MM.1S (cell line): ENCODE results near the gene TPK1.

Source experiments
- DNase-seq: peaks from one replicate; pipeline ENCODE4 v3.0.0-alpha.2; 2015
- H2AFZ ChIP-seq: fragments of 300-600 bp; sonication (generic); 2 replicates; pipeline ENCODE4 v1.6.0; 2016; ENCODE audit warnings: antibody characterized with exemption, low read length
- H3F3A ChIP-seq: fragments of 300-600 bp; sonication (generic); 2 replicates; pipeline ENCODE4 v1.6.1; 2016; ENCODE audit warnings: mild to moderate bottlenecking, antibody characterized with exemption, low read length, moderate library complexity, mixed read lengths; ENCODE audit not compliant: insufficient read depth
- H3K27ac ChIP-seq: fragments of 300-600 bp; sonication (generic); 2 replicates; pipeline ENCODE4 v1.5.1; 2016; ENCODE audit warnings: mild to moderate bottlenecking, low read length
- H3K27me3 ChIP-seq: fragments of 300-600 bp; sonication (generic); replicated peaks from 2 replicates; pipeline ENCODE4 v1.6.0; 2016; ENCODE audit warnings: low read length; ENCODE audit not compliant: insufficient read depth
- H3K36me3 ChIP-seq: fragments of 300-600 bp; sonication (generic); replicated peaks from 2 replicates; pipeline ENCODE4 v1.6.1; 2016; ENCODE audit warnings: mild to moderate bottlenecking, low read length, mixed read lengths; ENCODE audit not compliant: insufficient read depth
- H3K4me1 ChIP-seq: fragments of 300-600 bp; sonication (generic); 2 replicates; pipeline ENCODE4 v1.6.1; 2016; ENCODE audit warnings: low read length, mixed read lengths
- H3K4me2 ChIP-seq: fragments of 300-600 bp; sonication (generic); 2 replicates; pipeline ENCODE4 v1.6.0; 2016; ENCODE audit warnings: low read depth, low read length
- H3K4me3 ChIP-seq: fragments of 300-600 bp; sonication (generic); 2 replicates; pipeline ENCODE4 v1.5.1; 2016; ENCODE audit warnings: low read length, mixed read lengths
- H3K79me2 ChIP-seq: fragments of 300-600 bp; sonication (generic); 2 replicates; pipeline ENCODE4 v1.6.1; 2016; ENCODE audit warnings: mixed run types, low read length, mixed read lengths
- H3K9ac ChIP-seq: fragments of 300-600 bp; sonication (generic); 2 replicates; pipeline ENCODE4 v1.6.1; 2016; ENCODE audit warnings: low read length, mixed read lengths
- H3K9me2 ChIP-seq: fragments of 300-600 bp; sonication (generic); replicated peaks from 2 replicates; pipeline ENCODE4 v1.6.1; 2016; ENCODE audit warnings: mild to moderate bottlenecking, low read length, mixed read lengths; ENCODE audit not compliant: insufficient read depth
- H3K9me3 ChIP-seq: fragments of 300-600 bp; sonication (generic); replicated peaks from 2 replicates; pipeline ENCODE4 v1.6.1; 2016; ENCODE audit warnings: mild to moderate bottlenecking, low read length, mixed read lengths; ENCODE audit not compliant: insufficient read depth
- H4K20me1 ChIP-seq: fragments of 300-600 bp; sonication (generic); 2 replicates; pipeline ENCODE4 v1.6.1; 2016; ENCODE audit warnings: mild to moderate bottlenecking, low read length, moderate library complexity, mixed read lengths; ENCODE audit not compliant: insufficient read depth
- EZH2 ChIP-seq: fragments of 300-600 bp; sonication (generic); optimal IDR thresholded peaks from 2 replicates; pipeline ENCODE3; 2017; ENCODE audit warnings: low read depth, mild to moderate bottlenecking, antibody characterized with exemption, low read length, mixed read lengths
- EZH2phosphoT487 ChIP-seq: fragments of 300-600 bp; sonication (generic); IDR thresholded peaks from 2 replicates; pipeline ENCODE4 v1.6.1; 2018; ENCODE audit warnings: antibody characterized with exemption, low read length
- TF ChIP-seq, protein P1 (sequence below): fragments of 300-600 bp; sonication (generic); IDR thresholded peaks from 2 replicates; pipeline ENCODE4 v1.5.1; 2016; ENCODE audit warnings: antibody characterized with exemption, low read length, mixed read lengths

Gene TPK1

DNA sequence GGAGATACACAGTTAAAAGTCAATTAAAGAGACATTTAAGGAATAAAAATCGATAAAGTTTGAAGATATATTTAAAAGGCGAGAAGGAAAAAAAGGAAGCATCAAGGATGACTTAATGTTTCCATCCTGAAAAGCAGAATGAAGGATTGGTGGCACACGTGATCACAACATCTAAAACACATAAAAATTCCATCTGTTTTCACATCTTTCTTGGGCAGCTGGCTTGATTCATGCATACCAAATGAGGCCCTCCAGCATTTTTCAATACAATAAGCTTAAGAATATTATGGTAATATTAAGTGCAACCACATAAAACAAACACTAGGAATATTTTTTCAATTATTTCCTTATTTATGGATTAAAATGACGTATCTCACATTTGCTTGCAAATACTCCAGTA lies 112.6 kb downstream of the TPK1 start:
- Histone ChIP-seq H3K4me3 (no peak overlapping the region), H3K4me2 (no peak overlapping the region), H3K9me3 (no peaks in the 10 kb centered on the region), H3K27me3 (no peaks in the 10 kb centered on the region), H3K4me1 (no peaks in the 10 kb centered on the region), H3K27ac (no peak overlapping the region), H2AFZ (no peak overlapping the region), H3K79me2 (no peaks in the 10 kb centered on the region), H3K9me2 (no peaks in the 10 kb centered on the region), H3K36me3 (no peaks in the 10 kb centered on the region), H3F3A (no peaks in the 10 kb centered on the region), H4K20me1 (no peaks in the 10 kb centered on the region), H3K9ac (no peak overlapping the region)
- no peak for TF ChIP-seq EZH2
- TF ChIP-seq, protein P1, sequence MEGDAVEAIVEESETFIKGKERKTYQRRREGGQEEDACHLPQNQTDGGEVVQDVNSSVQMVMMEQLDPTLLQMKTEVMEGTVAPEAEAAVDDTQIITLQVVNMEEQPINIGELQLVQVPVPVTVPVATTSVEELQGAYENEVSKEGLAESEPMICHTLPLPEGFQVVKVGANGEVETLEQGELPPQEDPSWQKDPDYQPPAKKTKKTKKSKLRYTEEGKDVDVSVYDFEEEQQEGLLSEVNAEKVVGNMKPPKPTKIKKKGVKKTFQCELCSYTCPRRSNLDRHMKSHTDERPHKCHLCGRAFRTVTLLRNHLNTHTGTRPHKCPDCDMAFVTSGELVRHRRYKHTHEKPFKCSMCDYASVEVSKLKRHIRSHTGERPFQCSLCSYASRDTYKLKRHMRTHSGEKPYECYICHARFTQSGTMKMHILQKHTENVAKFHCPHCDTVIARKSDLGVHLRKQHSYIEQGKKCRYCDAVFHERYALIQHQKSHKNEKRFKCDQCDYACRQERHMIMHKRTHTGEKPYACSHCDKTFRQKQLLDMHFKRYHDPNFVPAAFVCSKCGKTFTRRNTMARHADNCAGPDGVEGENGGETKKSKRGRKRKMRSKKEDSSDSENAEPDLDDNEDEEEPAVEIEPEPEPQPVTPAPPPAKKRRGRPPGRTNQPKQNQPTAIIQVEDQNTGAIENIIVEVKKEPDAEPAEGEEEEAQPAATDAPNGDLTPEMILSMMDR = no peak
- no peak for TF ChIP-seq EZH2phosphoT487
- DNase-seq = no peak

DNA sequence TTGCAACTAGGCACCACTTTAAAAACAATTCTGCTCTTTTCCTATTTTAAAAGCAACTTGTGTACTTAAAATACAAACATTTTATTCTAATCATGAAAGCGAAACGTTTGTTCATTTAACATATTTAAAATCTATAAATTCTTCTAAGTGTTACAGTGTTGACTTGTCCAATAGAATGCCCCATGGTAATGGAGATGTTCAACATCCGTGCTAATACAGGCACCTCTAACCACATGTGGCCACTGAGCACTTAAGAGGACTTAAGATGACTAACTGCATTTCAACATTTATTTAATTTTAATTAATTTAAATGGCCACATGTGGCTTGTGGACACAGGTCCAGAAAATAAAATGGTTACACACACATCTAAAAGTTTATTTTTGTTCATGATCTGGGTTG lies 115.1 kb downstream of the TPK1 start:
- no peak for TF ChIP-seq EZH2phosphoT487
- TF ChIP-seq EZH2 = no peak
- TF ChIP-seq, protein P1 = no peak
- no peak overlapping the region for H3K4me2 ChIP-seq
- H3K4me3 ChIP-seq = no peak overlapping the region
- DNase-seq = no peak
- no peak overlapping the region for H2AFZ ChIP-seq
- H3K9me3 ChIP-seq = no peaks in the 10 kb centered on the region
- no peaks in the 10 kb centered on the region for H4K20me1 ChIP-seq
- H3F3A ChIP-seq = no peaks in the 10 kb centered on the region
- H3K27ac ChIP-seq = no peak overlapping the region
- no peaks in the 10 kb centered on the region for H3K79me2 ChIP-seq
- H3K4me1 ChIP-seq = no peaks in the 10 kb centered on the region
- H3K36me3 ChIP-seq = no peaks in the 10 kb centered on the region
- H3K27me3 ChIP-seq = no peaks in the 10 kb centered on the region
- H3K9ac ChIP-seq = no peak overlapping the region
- no peaks in the 10 kb centered on the region for H3K9me2 ChIP-seq

DNA sequence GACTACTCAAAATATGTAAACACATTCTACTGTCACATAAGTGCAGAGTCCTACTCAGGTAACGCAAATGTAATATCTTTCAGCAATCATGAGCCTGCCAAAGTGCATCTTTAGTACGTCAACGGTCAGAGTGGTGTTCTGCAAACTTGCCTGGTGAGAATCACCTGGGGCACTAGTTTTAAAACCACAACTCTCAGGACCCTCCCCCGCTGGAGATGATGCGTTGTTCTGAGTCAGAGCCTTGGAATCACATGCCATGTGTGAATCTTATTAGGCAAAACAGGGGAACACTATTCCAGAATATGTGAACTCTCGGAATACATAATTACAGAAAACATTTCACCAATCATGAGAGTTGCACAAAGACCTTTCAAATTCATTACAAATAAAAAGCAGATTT lies 115.7 kb downstream of the TPK1 start:
- no peak overlapping the region for H2AFZ ChIP-seq
- no peak overlapping the region for H3K27ac ChIP-seq
- no peak overlapping the region for H3K4me3 ChIP-seq
- no peak for DNase-seq
- no peaks in the 10 kb centered on the region for H3K4me1 ChIP-seq
- no peaks in the 10 kb centered on the region for H3K27me3 ChIP-seq
- no peak overlapping the region for H3K4me2 ChIP-seq
- H3K9me2 ChIP-seq = no peaks in the 10 kb centered on the region
- no peaks in the 10 kb centered on the region for H3K36me3 ChIP-seq
- H3K9me3 ChIP-seq = no peaks in the 10 kb centered on the region
- no peak overlapping the region for H3K9ac ChIP-seq
- H3K79me2 ChIP-seq = no peaks in the 10 kb centered on the region
- H4K20me1 ChIP-seq = no peaks in the 10 kb centered on the region
- H3F3A ChIP-seq = no peaks in the 10 kb centered on the region
- TF ChIP-seq EZH2phosphoT487 = no peak
- no peak for TF ChIP-seq EZH2
- TF ChIP-seq, protein P1 = no peak
